ENCODE data around the gene PADI6. TPM values are rescaled to one million over a fixed set of nuclear protein-coding genes. Genes with fewer than 3 reads are reported as not detected.

PADI6 gene
- total RNA-seq, 1 donor from 2014 or later, result not detected

- H3K4me1 Mint-ChIP-seq, result no peaks in the 10 kb centered on the region
- no peak for DNase-seq (ENCODE audit: low read depth, low spot score)
- no peaks in the 10 kb centered on the region for H3K9me3 Mint-ChIP-seq
- peaks cover 29% of the 10 kb centered on the region for H3K27me3 Mint-ChIP-seq (ENCODE audit: low read depth)
- TF ChIP-seq, protein P1, sequence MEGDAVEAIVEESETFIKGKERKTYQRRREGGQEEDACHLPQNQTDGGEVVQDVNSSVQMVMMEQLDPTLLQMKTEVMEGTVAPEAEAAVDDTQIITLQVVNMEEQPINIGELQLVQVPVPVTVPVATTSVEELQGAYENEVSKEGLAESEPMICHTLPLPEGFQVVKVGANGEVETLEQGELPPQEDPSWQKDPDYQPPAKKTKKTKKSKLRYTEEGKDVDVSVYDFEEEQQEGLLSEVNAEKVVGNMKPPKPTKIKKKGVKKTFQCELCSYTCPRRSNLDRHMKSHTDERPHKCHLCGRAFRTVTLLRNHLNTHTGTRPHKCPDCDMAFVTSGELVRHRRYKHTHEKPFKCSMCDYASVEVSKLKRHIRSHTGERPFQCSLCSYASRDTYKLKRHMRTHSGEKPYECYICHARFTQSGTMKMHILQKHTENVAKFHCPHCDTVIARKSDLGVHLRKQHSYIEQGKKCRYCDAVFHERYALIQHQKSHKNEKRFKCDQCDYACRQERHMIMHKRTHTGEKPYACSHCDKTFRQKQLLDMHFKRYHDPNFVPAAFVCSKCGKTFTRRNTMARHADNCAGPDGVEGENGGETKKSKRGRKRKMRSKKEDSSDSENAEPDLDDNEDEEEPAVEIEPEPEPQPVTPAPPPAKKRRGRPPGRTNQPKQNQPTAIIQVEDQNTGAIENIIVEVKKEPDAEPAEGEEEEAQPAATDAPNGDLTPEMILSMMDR (conservative IDR thresholded peaks at IDR 0.05), result no peak
- no peak overlapping the region for H3K4me3 Mint-ChIP-seq
- H3K27ac Mint-ChIP-seq (ENCODE audit: unreplicated experiment), result no peak overlapping the region
- H3K36me3 Mint-ChIP-seq (ENCODE audit: low read depth), result no peaks in the 10 kb centered on the region
Observed at GRCh38 chr1:17377325-17377953, 5.4 kb downstream of the PADI6 start.

DNA sequence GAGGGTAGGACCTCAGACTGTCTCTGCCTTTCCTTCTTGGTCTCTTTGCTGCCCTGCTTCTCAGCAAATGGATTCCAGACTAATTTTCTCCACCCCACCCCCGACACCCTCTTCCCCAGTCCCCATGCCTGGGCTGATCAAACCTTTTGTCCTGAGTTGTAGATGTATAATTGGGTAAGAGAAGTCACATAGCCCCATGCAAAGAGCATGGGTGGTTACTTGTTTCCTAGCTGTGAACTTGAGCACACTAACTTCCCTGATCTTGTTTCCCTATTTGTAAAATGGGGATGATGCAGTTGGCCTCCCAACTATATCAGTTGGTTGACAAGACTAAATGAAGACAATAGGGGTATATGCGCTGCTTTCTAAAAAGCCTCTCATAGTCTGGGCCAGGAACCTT, 9.2 kb downstream of the PADI6 start:
- no peaks in the 10 kb centered on the region for H3K36me3 Mint-ChIP-seq (ENCODE audit: low read depth)
- TF ChIP-seq, protein P1 (conservative IDR thresholded peaks at IDR 0.05), result no peak
- no peaks in the 10 kb centered on the region for H3K4me1 Mint-ChIP-seq
- peaks cover 35% of the 10 kb centered on the region for H3K27me3 Mint-ChIP-seq (ENCODE audit: low read depth)
- H3K4me3 Mint-ChIP-seq, result no peak overlapping the region
- H3K9me3 Mint-ChIP-seq, result no peaks in the 10 kb centered on the region
- DNase-seq (ENCODE audit: low read depth, low spot score), result no peak
- no peak overlapping the region for H3K27ac Mint-ChIP-seq (ENCODE audit: unreplicated experiment)

DNA sequence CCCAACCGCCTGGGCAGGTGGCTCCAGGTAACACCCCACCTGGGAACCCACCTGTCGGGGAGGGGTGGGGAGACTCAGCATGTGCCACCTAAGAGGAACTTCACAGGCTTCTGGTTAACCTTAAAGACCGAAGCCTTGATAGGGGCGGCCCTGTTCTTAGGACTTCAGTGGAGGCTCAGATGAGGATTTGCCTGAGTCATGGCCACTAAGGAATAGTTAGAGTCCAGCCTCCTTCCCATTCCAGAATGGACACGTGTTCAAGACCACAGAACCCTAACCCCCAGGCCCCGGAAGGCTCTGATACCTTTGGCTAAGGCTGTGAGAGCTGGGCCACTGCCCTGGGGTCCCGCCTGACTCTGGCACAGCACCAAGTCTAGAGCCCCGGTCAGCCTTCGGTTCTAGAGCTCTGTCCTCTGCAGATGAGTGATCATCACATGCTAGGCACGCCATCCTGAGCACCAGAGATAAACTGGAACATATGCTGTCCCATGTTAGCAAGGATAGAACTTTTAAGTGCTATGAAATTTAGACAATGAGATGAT, 20.3 kb downstream of the PADI6 start:
- H3K4me1 Mint-ChIP-seq, result no peaks in the 10 kb centered on the region
- H3K36me3 Mint-ChIP-seq (ENCODE audit: low read depth), result no peaks in the 10 kb centered on the region
- no peaks in the 10 kb centered on the region for H3K27me3 Mint-ChIP-seq (ENCODE audit: low read depth)
- H3K27ac Mint-ChIP-seq (ENCODE audit: unreplicated experiment), result no peak overlapping the region
- no peaks in the 10 kb centered on the region for H3K9me3 Mint-ChIP-seq
- no peak for DNase-seq (ENCODE audit: low read depth, low spot score)
- TF ChIP-seq, protein P1 (conservative IDR thresholded peaks at IDR 0.05), result no peak
- no peak overlapping the region for H3K4me3 Mint-ChIP-seq

- Mint-ChIP-seq H3K27ac (ENCODE audit: unreplicated experiment) (no peak overlapping the region), H3K4me3 (no peak overlapping the region), H3K9me3 (no peaks in the 10 kb centered on the region), H3K4me1 (no peaks in the 10 kb centered on the region), H3K27me3 (ENCODE audit: low read depth) (no peaks in the 10 kb centered on the region), H3K36me3 (ENCODE audit: low read depth) (no peaks in the 10 kb centered on the region)
- TF ChIP-seq, protein P1 (conservative IDR thresholded peaks at IDR 0.05), result no peak
- no peak for DNase-seq (ENCODE audit: low read depth, low spot score)
Observed at GRCh38 chr1:17393230-17393629, 21.2 kb downstream of the PADI6 start.

- H3K4me3 Mint-ChIP-seq, result no peak overlapping the region
- no peaks in the 10 kb centered on the region for H3K27me3 Mint-ChIP-seq (ENCODE audit: low read depth)
- H3K36me3 Mint-ChIP-seq (ENCODE audit: low read depth), result no peaks in the 10 kb centered on the region
- no peak overlapping the region for H3K27ac Mint-ChIP-seq (ENCODE audit: unreplicated experiment)
- no peaks in the 10 kb centered on the region for H3K9me3 Mint-ChIP-seq
- peaks cover 4% of the 10 kb centered on the region for H3K4me1 Mint-ChIP-seq
- TF ChIP-seq, protein P1 (conservative IDR thresholded peaks at IDR 0.05), result no peak
- DNase-seq (ENCODE audit: low read depth, low spot score), result no peak
Observed at GRCh38 chr1:17397910-17398695, 26.1 kb downstream of the PADI6 start.
